ENCODE results near the gene DHH.

DNA sequence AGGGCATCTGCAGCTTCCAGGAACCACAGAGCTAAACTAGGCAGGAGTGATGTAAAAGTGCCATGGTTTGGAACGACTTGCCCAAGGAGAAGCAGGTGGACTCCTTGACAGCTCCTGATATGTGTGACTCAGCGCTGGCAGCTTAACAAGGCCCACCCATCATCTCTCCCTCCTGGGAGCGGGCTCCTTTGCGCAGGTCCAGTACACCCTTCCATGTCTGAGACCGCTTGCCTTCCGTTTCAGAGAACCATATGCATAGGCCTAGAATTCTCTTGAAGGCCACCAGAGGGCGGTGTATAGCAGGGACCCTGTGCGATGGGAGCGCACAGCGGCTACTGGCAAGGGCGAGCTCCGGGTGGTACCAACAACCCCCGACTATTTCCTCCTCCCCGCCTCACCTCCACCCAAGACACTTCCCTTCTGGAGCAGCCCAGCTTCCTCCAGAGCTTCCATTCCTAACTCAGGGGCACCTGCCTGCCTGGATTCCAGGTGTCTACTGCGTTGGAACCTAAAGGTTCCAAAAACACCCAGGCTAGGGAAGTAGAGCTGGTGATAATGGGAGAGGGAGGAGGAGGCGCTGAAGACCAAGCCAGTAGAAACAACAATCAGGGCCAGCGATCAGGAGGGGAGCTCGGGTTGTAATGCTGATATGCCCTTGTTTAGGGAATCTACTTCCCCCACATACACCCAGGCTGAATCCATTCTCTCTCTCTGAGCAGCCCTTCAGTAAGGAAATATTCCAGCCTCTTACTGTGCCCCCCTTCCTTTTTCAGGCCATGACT lies 6.3 kb downstream of the DHH start:
- TF ChIP-seq, protein P1, sequence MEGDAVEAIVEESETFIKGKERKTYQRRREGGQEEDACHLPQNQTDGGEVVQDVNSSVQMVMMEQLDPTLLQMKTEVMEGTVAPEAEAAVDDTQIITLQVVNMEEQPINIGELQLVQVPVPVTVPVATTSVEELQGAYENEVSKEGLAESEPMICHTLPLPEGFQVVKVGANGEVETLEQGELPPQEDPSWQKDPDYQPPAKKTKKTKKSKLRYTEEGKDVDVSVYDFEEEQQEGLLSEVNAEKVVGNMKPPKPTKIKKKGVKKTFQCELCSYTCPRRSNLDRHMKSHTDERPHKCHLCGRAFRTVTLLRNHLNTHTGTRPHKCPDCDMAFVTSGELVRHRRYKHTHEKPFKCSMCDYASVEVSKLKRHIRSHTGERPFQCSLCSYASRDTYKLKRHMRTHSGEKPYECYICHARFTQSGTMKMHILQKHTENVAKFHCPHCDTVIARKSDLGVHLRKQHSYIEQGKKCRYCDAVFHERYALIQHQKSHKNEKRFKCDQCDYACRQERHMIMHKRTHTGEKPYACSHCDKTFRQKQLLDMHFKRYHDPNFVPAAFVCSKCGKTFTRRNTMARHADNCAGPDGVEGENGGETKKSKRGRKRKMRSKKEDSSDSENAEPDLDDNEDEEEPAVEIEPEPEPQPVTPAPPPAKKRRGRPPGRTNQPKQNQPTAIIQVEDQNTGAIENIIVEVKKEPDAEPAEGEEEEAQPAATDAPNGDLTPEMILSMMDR (conservative IDR thresholded peaks at IDR 0.05; ENCODE audit: low read depth, low read length), result peak; percentile 96
- no peak for TF ChIP-seq EZH2 (IDR thresholded peaks at IDR 0.05; ENCODE audit: borderline replicate concordance, low read depth, low read length, poor library complexity, severe bottlenecking)

All from A673 (cell line).